ENCODE data around the gene LHB. TPM values are rescaled to one million over a fixed set of nuclear protein-coding genes. Genes with fewer than 3 reads are reported as not detected.

Gene LHB
- total and polyA plus RNA-seq, 2 of the 4 experiments (the other 2 are of a cell fraction), result not detected

DNA sequence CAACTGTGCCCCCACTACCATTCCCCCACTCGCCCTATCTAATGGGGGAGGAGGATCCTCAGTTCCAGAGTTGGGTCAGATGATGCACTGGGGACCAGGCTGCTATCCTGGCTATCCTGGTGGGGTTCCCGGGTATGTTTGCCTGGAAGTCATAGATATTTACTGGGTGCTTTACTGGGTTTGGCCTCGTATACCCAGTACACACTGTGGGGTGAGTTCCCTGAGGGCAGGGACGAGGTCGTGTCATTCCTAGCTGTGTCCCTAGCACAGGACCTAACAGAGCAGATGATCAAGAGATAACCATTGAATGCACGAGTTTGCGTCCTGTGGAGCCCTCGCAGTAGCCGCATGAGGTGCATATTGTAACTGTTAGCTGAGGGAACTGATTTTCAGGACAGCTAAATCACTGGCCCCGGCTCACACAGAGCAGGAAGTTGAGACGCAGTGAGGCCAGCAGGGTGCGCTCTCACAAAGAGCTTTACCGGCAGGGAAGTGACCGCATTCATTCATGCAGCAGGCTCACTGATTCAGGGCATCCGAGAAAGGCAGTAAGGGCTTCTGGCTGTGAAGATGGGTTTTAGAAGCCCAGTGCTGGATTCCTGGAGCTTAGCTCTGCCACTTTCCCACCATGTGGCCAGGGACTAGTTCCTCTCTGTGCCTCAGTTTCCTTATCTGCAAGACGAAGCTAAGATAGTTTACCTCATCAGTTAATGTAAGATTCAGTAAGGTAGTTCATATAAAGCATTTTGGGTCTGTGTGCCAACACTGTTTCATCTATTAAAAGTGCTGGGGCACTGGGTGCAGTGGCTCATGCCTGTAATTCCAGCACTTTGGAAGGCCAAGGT, 17.2 kb downstream of the LHB start:
- Histone ChIP-seq H3K9ac (ENCODE audit: low read depth, low read length) (no peak overlapping the region), H2BK15ac (ENCODE audit: low read depth, low read length) (no peak overlapping the region), H3K4me2 (ENCODE audit: low read depth, low read length) (no peak overlapping the region), H3K9me1 (ENCODE audit: insufficient read depth, low read length) (no peaks in the 10 kb centered on the region), H3K56ac (ENCODE audit: extremely low read depth, insufficient read depth, low read length) (no peak overlapping the region), H2BK120ac (ENCODE audit: low read depth, low read length) (no peak overlapping the region), H3K79me1 (ENCODE audit: low read depth in 1 of 2, low read length in 2 of 2) (peaks cover 3 to 57% of the 10 kb centered on the region in 2 experiments; a peak in 3 of 4 replicates), H2AFZ (replicated peaks; ENCODE audit: low read length, poor library complexity) (peak overlapping the region; percentile 53), H2BK5ac (ENCODE audit: low read depth, low read length, poor library complexity, severe bottlenecking) (no peak overlapping the region), H2BK20ac (ENCODE audit: low read depth, low read length) (no peak overlapping the region), H3K9me3 (ENCODE audit: control insufficient read depth, insufficient read depth, low read length) (no peaks in the 10 kb centered on the region), H4K5ac (ENCODE audit: low read depth, low read length) (no peak overlapping the region), H3K4me1 (ENCODE audit: control insufficient read depth, insufficient read depth, low read length) (peaks cover 2% of the 10 kb centered on the region; the same call in 1 of the 2 replicates), H3K18ac (ENCODE audit: low read depth, low read length) (no peak overlapping the region), H3K36me3 (ENCODE audit: control insufficient read depth, insufficient read depth, low read length) (peaks cover 12% of the 10 kb centered on the region), H3K4ac (ENCODE audit: low read depth, low read length) (no peak overlapping the region), H4K20me1 (ENCODE audit: insufficient read depth, low read length) (peaks cover 19% of the 10 kb centered on the region), H4K91ac (ENCODE audit: insufficient read depth, low read depth, low read length) (no peak overlapping the region), H3K4me3 (ENCODE audit: insufficient read depth, low read depth, low read length) (no peak overlapping the region), H2AK5ac (ENCODE audit: low read depth, low read length) (0 out of 2 replicates have a peak overlapping the region, but pooled peaks have one; percentile 61), H3K23ac (ENCODE audit: low read depth, low read length) (no peak overlapping the region), H3K14ac (replicated peaks; ENCODE audit: low read depth, low read length) (no peak overlapping the region), H2AK9ac (replicated peaks; ENCODE audit: low read depth, low read length, poor library complexity) (peak overlapping the region; percentile 35), H4K8ac (ENCODE audit: low read depth in 2 of 2, low read length in 2 of 2) (no peak overlapping the region), H3K27ac (ENCODE audit: insufficient read depth, low read length) (no peak overlapping the region), H3K27me3 (ENCODE audit: control insufficient read depth, insufficient read depth, low read length) (no peaks in the 10 kb centered on the region)
- ChIA-PET POLR2A (ENCODE audit: unreplicated experiment) (no interaction called here), CTCF (interaction anchor here (0.5 to 1.9 kb wide), 8 partner anchors 8 to 98 kb away, joined by 3 to 7 read pairs (median 4); no protein-coding TSS in a partner anchor)
- BruUV-seq (replicated peaks), result no TSS peak
- ATAC-seq (ENCODE audit: low read depth), result peak; percentile 96
- 58% methylated on average over 11 of the region's 16 CpGs; no CpG with 5 or more reads in 1 of the 2 experiments for WGBS, 2 experiments (ENCODE audit: extremely low coverage in 2 of 2, insufficient read length in 1 of 2)
- DNase-seq, result peak; percentile 67
- intact Hi-C loops (cut with micrococcal nuclease) (loop anchor here (10.0 kb wide), 1 partner anchor 205 kb away; no protein-coding TSS in a partner anchor), in situ Hi-C loops (cut with MboI; ENCODE audit: low sequenced_read_pairs) (no loop called here), dilution Hi-C loops (cut with HindIII; ENCODE audit: low sequenced_read_pairs, unreplicated experiment) (no loop called here)
- TF ChIP-seq MAZ (IDR thresholded peaks at IDR 0.05; ENCODE audit: borderline replicate concordance, low read depth, low read length) (no peak), BHLHE40 (IDR thresholded peaks at IDR 0.05; ENCODE audit: low read depth, low read length) (no peak), POLR2A (IDR thresholded peaks at IDR 0.05; ENCODE audit: low read depth, low read length) (no peak), MXI1 (IDR thresholded peaks at IDR 0.05; ENCODE audit: borderline replicate concordance, low read depth, low read length) (no peak), FOS (IDR thresholded peaks at IDR 0.05; ENCODE audit: low read depth, low read length) (no peak), CEBPB (IDR thresholded peaks at IDR 0.05; ENCODE audit: low read depth, low read length) (no peak), RCOR1 (IDR thresholded peaks at IDR 0.05; ENCODE audit: insufficient replicate concordance, low read length) (no peak), MAFK (IDR thresholded peaks at IDR 0.05; ENCODE audit: low read depth, low read length) (no peak), SMC3 (IDR thresholded peaks at IDR 0.05; ENCODE audit: low read depth, low read length) (peak; percentile 69), RAD21 (IDR thresholded peaks at IDR 0.05; ENCODE audit: low read length) (peak; percentile 77), NFE2L2 (IDR thresholded peaks at IDR 0.05; ENCODE audit: low read depth, low read length) (no peak)
- TF ChIP-seq, protein P1, sequence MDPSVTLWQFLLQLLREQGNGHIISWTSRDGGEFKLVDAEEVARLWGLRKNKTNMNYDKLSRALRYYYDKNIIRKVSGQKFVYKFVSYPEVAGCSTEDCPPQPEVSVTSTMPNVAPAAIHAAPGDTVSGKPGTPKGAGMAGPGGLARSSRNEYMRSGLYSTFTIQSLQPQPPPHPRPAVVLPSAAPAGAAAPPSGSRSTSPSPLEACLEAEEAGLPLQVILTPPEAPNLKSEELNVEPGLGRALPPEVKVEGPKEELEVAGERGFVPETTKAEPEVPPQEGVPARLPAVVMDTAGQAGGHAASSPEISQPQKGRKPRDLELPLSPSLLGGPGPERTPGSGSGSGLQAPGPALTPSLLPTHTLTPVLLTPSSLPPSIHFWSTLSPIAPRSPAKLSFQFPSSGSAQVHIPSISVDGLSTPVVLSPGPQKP (IDR thresholded peaks at IDR 0.05; ENCODE audit: borderline replicate concordance, low read depth, low read length), result no peak
- TF ChIP-seq, protein P2, sequence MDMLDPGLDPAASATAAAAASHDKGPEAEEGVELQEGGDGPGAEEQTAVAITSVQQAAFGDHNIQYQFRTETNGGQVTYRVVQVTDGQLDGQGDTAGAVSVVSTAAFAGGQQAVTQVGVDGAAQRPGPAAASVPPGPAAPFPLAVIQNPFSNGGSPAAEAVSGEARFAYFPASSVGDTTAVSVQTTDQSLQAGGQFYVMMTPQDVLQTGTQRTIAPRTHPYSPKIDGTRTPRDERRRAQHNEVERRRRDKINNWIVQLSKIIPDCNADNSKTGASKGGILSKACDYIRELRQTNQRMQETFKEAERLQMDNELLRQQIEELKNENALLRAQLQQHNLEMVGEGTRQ (IDR thresholded peaks at IDR 0.05; ENCODE audit: low read depth, low read length), result no peak
- TF ChIP-seq, protein P3, sequence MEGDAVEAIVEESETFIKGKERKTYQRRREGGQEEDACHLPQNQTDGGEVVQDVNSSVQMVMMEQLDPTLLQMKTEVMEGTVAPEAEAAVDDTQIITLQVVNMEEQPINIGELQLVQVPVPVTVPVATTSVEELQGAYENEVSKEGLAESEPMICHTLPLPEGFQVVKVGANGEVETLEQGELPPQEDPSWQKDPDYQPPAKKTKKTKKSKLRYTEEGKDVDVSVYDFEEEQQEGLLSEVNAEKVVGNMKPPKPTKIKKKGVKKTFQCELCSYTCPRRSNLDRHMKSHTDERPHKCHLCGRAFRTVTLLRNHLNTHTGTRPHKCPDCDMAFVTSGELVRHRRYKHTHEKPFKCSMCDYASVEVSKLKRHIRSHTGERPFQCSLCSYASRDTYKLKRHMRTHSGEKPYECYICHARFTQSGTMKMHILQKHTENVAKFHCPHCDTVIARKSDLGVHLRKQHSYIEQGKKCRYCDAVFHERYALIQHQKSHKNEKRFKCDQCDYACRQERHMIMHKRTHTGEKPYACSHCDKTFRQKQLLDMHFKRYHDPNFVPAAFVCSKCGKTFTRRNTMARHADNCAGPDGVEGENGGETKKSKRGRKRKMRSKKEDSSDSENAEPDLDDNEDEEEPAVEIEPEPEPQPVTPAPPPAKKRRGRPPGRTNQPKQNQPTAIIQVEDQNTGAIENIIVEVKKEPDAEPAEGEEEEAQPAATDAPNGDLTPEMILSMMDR (conservative IDR thresholded peaks at IDR 0.05; ENCODE audit: low read depth, low read length), result peak; percentile 71

Measured in IMR-90 (cell line).